CD14-positive monocyte (primary cell): Measurements from ENCODE around the gene EVC. TPM values are rescaled to one million over a fixed set of nuclear protein-coding genes. Genes with fewer than 3 reads are reported as not detected.

ENCODE experiments used
- DNase-seq, 3 donors: peaks; one replicate each; pipeline ENCODE4 v3.0.0-alpha.2; 2011 to 2022
- H2AFZ ChIP-seq: 2 replicates; pipeline ENCODE4 v1.6.0; 2012; ENCODE audit warnings: mild to moderate bottlenecking, low read depth, low read length, inconsistent platforms; ENCODE audit not compliant: insufficient read depth, poor library complexity, severe bottlenecking
- H3K27ac ChIP-seq, 2 donors: 1 replicate in 1 of 2; 2 replicates in 1 of 2; pipeline ENCODE4 v1.5.1; 2012 to 2013; ENCODE audit warnings: low read length in 2 of 2, control low read depth in 1 of 2, inconsistent platforms in 1 of 2, low read depth in 1 of 2, mild to moderate bottlenecking in 1 of 2
- H3K27me3 ChIP-seq, 2 donors: one replicate each; pipeline versions ENCODE4 v1.6.0 to v1.6.1; 2011 to 2013; ENCODE audit warnings: low read length in 2 of 2; ENCODE audit not compliant: control insufficient read depth in 2 of 2, insufficient read depth in 2 of 2
- H3K36me3 ChIP-seq, 2 donors: replicated peaks in 1 of 2; 1 replicate in 1 of 2; 2 replicates in 1 of 2; pipeline versions ENCODE4 v1.5.1 to v1.6.1; 2012 to 2013; ENCODE audit warnings: low read length in 2 of 2, control low read depth in 1 of 2, inconsistent platforms in 1 of 2, mild to moderate bottlenecking in 1 of 2; ENCODE audit not compliant: insufficient read depth in 2 of 2, control insufficient read depth in 1 of 2
- H3K4me1 ChIP-seq, 2 donors: 1 replicate in 1 of 2; 2 replicates in 1 of 2; pipeline versions ENCODE4 v1.5.1 to v1.6.1; 2012 to 2013; ENCODE audit warnings: low read length in 2 of 2, control low read depth in 1 of 2, inconsistent platforms in 1 of 2, mild to moderate bottlenecking in 1 of 2, moderate library complexity in 1 of 2; ENCODE audit not compliant: insufficient read depth in 2 of 2, control insufficient read depth in 1 of 2
- H3K4me2 ChIP-seq: replicated peaks from 2 replicates; pipeline ENCODE3; 2012; ENCODE audit warnings: low read length, moderate library complexity, mild to moderate bottlenecking; ENCODE audit not compliant: poor library complexity, severe bottlenecking; ENCODE audit errors: extremely low read depth
- H3K4me3 ChIP-seq, 3 experiments: fragments of 200-600 bp in 1 of 3; sonication (generic) in 1 of 3; replicated peaks in 1 of 3; 1 replicate in 2 of 3; 2 replicates in 1 of 3; pipeline ENCODE4 v1.5.1; 2011 to 2013; ENCODE audit warnings: low read length in 3 of 3, mild to moderate bottlenecking in 3 of 3, control low read depth in 2 of 3, low read depth in 2 of 3, inconsistent platforms in 1 of 3, moderate library complexity in 1 of 3
- H3K79me2 ChIP-seq: 2 replicates; pipeline ENCODE4 v1.6.0; 2012; ENCODE audit warnings: mild to moderate bottlenecking, control low read depth, inconsistent platforms, low read length, moderate library complexity; ENCODE audit not compliant: insufficient read depth
- H3K9ac ChIP-seq: 2 replicates; pipeline ENCODE4 v1.6.0; 2017; ENCODE audit warnings: low read length, mild to moderate bottlenecking; ENCODE audit not compliant: insufficient read depth, poor library complexity, severe bottlenecking
- H3K9me3 ChIP-seq, 2 donors: replicated peaks in 1 of 2; 1 replicate in 1 of 2; 2 replicates in 1 of 2; pipeline versions ENCODE4 v1.5.1 to v1.6.1; 2012 to 2013; ENCODE audit warnings: low read length in 2 of 2, control low read depth in 1 of 2; ENCODE audit not compliant: control insufficient read depth in 1 of 2, insufficient read depth in 1 of 2
- H4K20me1 ChIP-seq: 2 replicates; pipeline ENCODE4 v1.6.0; 2012; ENCODE audit warnings: mild to moderate bottlenecking, low read length, control low read depth, moderate library complexity; ENCODE audit not compliant: insufficient read depth
- H3K27ac Mint-ChIP-seq, 7 donors: one replicate each; pipeline ENCODE4 v1.8.0; 2020; ENCODE audit warnings: mild to moderate bottlenecking in 7 of 7, mixed read lengths in 7 of 7, moderate library complexity in 6 of 7, inconsistent platforms in 2 of 7
- H3K27me3 Mint-ChIP-seq, 3 donors: one replicate each; pipeline ENCODE4 v1.8.0; 2021 to 2022; ENCODE audit warnings: low read depth in 3 of 3, mild to moderate bottlenecking in 3 of 3, mixed read lengths in 3 of 3, moderate library complexity in 3 of 3, inconsistent platforms in 1 of 3
- H3K36me3 Mint-ChIP-seq, 2 donors: one replicate each; pipeline ENCODE4 v1.8.0; 2020; ENCODE audit warnings: mixed read lengths in 2 of 2, inconsistent platforms in 1 of 2, mild to moderate bottlenecking in 1 of 2
- H3K4me1 Mint-ChIP-seq: one replicate; pipeline ENCODE4 v1.8.0; 2020; ENCODE audit warnings: mild to moderate bottlenecking, mixed read lengths
- H3K4me3 Mint-ChIP-seq, 2 donors: one replicate each; pipeline ENCODE4 v1.8.0; 2020; ENCODE audit warnings: mild to moderate bottlenecking in 2 of 2, mixed read lengths in 2 of 2, moderate library complexity in 1 of 2
- H3K9me3 Mint-ChIP-seq, 7 donors: one replicate each; pipeline ENCODE4 v1.8.0; 2020 to 2022; ENCODE audit warnings: mixed read lengths in 7 of 7, mild to moderate bottlenecking in 6 of 7, moderate library complexity in 6 of 7, inconsistent platforms in 2 of 7
- WGBS: methylation state at CpG from one replicate; pipeline ENCODE4 v1.1.5; 2013; ENCODE audit warnings: missing lambda C conversion rate; ENCODE audit not compliant: insufficient coverage; 5-methylcytosine and 5-hydroxymethylcytosine counted together
- intact Hi-C, 2 donors: fragments of 100-400 bp; cut with micrococcal nuclease; formaldehyde crosslinking; loops; one replicate each; pipeline versions ENCODE4 v1.15.0 to v1.15.1; 2023
- polyA plus RNA-seq, 3 donors: library from polyadenylated mRNA; depleted of rRNA in 1 of 3; unstranded in 2 of 3; stranded (reverse) in 1 of 3; fragments of 300-500 nt in 2 of 3; fragments of >200 nt in 1 of 3; fragmentation: Illumina TruSeq in 2 of 3; gene quantifications; 1 replicate in 2 of 3; 2 replicates in 1 of 3; pipeline ENCODE4 v1.2.3, GENCODE V29; 2012 to 2021
- TF ChIP-seq, protein P1 (sequence below): fragments of 200-600 bp; IDR thresholded peaks from one replicate; pipeline ENCODE4 v1.8.0; 2022; ENCODE audit warnings: antibody characterized with exemption, mild to moderate bottlenecking

Gene EVC
- polyA plus RNA-seq, 3 donors: 0.36 TPM; not detected in 2

DNA sequence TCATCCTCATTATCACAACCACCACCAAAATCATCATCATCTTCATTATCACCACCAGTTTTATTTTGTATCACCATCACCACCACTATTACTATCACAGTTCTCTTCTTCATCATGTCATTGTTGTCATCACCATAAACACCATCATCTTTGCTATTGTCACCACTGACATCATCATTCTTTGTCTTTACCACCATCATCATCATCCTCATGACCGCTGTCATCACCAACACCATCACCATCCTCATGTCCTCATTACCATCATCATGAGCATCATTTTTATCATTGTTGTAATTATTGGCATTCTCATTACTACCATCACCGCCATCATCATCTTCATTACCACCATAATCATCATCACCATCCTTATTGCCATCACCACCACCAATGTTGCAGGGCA is 31.4 kb downstream of the EVC start:
- TF ChIP-seq, protein P1, sequence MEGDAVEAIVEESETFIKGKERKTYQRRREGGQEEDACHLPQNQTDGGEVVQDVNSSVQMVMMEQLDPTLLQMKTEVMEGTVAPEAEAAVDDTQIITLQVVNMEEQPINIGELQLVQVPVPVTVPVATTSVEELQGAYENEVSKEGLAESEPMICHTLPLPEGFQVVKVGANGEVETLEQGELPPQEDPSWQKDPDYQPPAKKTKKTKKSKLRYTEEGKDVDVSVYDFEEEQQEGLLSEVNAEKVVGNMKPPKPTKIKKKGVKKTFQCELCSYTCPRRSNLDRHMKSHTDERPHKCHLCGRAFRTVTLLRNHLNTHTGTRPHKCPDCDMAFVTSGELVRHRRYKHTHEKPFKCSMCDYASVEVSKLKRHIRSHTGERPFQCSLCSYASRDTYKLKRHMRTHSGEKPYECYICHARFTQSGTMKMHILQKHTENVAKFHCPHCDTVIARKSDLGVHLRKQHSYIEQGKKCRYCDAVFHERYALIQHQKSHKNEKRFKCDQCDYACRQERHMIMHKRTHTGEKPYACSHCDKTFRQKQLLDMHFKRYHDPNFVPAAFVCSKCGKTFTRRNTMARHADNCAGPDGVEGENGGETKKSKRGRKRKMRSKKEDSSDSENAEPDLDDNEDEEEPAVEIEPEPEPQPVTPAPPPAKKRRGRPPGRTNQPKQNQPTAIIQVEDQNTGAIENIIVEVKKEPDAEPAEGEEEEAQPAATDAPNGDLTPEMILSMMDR: no peak
- no peak overlapping the region for H3K4me3 Mint-ChIP-seq
- H4K20me1 ChIP-seq: no peaks in the 10 kb centered on the region
- H3K9me3 Mint-ChIP-seq: peaks cover 0 to 2% (median 0%) of the 10 kb centered on the region in 7 donors
- no peak for DNase-seq
- WGBS: 100% methylated on average over 1 of the region's 2 CpGs
- H3K27me3 ChIP-seq: no peaks in the 10 kb centered on the region
- H3K4me2 ChIP-seq: no peak overlapping the region
- H3K27ac ChIP-seq: no peak overlapping the region
- H3K4me1 Mint-ChIP-seq: no peaks in the 10 kb centered on the region
- H2AFZ ChIP-seq: no peak overlapping the region
- H3K9ac ChIP-seq: no peak overlapping the region
- intact Hi-C loops: no loop called here
- H3K79me2 ChIP-seq: no peaks in the 10 kb centered on the region
- H3K4me1 ChIP-seq: no peaks in the 10 kb centered on the region
- no peaks in the 10 kb centered on the region for H3K36me3 ChIP-seq
- H3K4me3 ChIP-seq: no peak overlapping the region
- no peaks in the 10 kb centered on the region for H3K36me3 Mint-ChIP-seq
- H3K27ac Mint-ChIP-seq: no peak overlapping the region
- no peaks in the 10 kb centered on the region for H3K9me3 ChIP-seq
- H3K27me3 Mint-ChIP-seq: peaks cover 0 to 6% (median 1%) of the 10 kb centered on the region in 3 donors

GRCh38 chr4:5742968-5743367 is 32.0 kb downstream of the EVC start:
- no peaks in the 10 kb centered on the region for H3K36me3 Mint-ChIP-seq
- peaks cover 0 to 5% (median 1%) of the 10 kb centered on the region in 3 donors for H3K27me3 Mint-ChIP-seq
- DNase-seq: no peak
- no peaks in the 10 kb centered on the region for H3K36me3 ChIP-seq
- H3K27ac Mint-ChIP-seq: no peak overlapping the region
- no peaks in the 10 kb centered on the region for H3K9me3 ChIP-seq
- H3K4me1 Mint-ChIP-seq: no peaks in the 10 kb centered on the region
- intact Hi-C loops: no loop called here
- no peaks in the 10 kb centered on the region for H3K79me2 ChIP-seq
- no peaks in the 10 kb centered on the region for H4K20me1 ChIP-seq
- H3K9ac ChIP-seq: no peak overlapping the region
- WGBS: 100% methylated on average over 2 of the region's 2 CpGs
- no peaks in the 10 kb centered on the region for H3K4me1 ChIP-seq
- H2AFZ ChIP-seq: no peak overlapping the region
- no peak overlapping the region for H3K4me2 ChIP-seq
- no peak overlapping the region for H3K27ac ChIP-seq
- peaks cover 0 to 2% (median 0%) of the 10 kb centered on the region in 7 donors for H3K9me3 Mint-ChIP-seq
- H3K4me3 ChIP-seq: no peak overlapping the region
- H3K27me3 ChIP-seq: no peaks in the 10 kb centered on the region
- no peak overlapping the region for H3K4me3 Mint-ChIP-seq
- TF ChIP-seq, protein P1: no peak
